HG02678 (cell line): ENCODE data around the gene RIC1.
"Not testable (repeated sequence)": the region's sequence is repeated elsewhere in the genome, so short reads cannot be mapped to it uniquely, and the experiment has no call there.

Source experiments
- ATAC-seq: cut with Tn5 transposase; IDR thresholded peaks from one replicate; pipeline ENCODE4 v1.9.1; 2021; ENCODE audit warnings: mild to moderate bottlenecking, moderate library complexity; ENCODE audit not compliant: unreplicated experiment

Gene RIC1

GRCh38 chr9:5628530-5629311 is at the start of gene RIC1:
TSS of gene RIC1 (plus strand) at chr9:5629107. CDS start at chr9:5629310, 203 bp downstream.
- ATAC-seq, result peak; percentile 60

GRCh38 chr9:5579881-5580280 is 49.0 kb upstream of the RIC1 start:
- no peak for ATAC-seq

- no peak for ATAC-seq
These were observed 48.3 kb upstream of the RIC1 start for GRCh38 chr9:5580650-5581049.

- not testable (repeated sequence) for ATAC-seq
These were observed 47.2 kb upstream of the RIC1 start for GRCh38 chr9:5581706-5582105.

- peak; percentile 53 for ATAC-seq
These were observed 46.1 kb upstream of the RIC1 start for GRCh38 chr9:5582835-5583195.

GRCh38 chr9:5586391-5586802 is 42.5 kb upstream of the RIC1 start:
- ATAC-seq, result peak; percentile 41

- no peak for ATAC-seq
These were observed 41.9 kb upstream of the RIC1 start for GRCh38 chr9:5587024-5587423.

GRCh38 chr9:5592231-5592630 is 36.7 kb upstream of the RIC1 start:
- ATAC-seq, result no peak

GRCh38 chr9:5592904-5593303 is 36.0 kb upstream of the RIC1 start:
- no peak for ATAC-seq

- peak; percentile 62 for ATAC-seq
These were observed 35.0 kb upstream of the RIC1 start for GRCh38 chr9:5593904-5594303.

- ATAC-seq, result no peak
These were observed 32.7 kb upstream of the RIC1 start for GRCh38 chr9:5596173-5596572.

GRCh38 chr9:5608298-5609225 is 20.3 kb upstream of the RIC1 start:
- ATAC-seq, result peak; percentile 66

GRCh38 chr9:5609226-5609596 is 19.7 kb upstream of the RIC1 start:
- ATAC-seq, result no peak

- ATAC-seq, result no peak
These were observed 18.4 kb upstream of the RIC1 start for GRCh38 chr9:5610491-5610890.

- no peak for ATAC-seq
These were observed 17.4 kb upstream of the RIC1 start for GRCh38 chr9:5611321-5612184.

- no peak for ATAC-seq
These were observed 16.7 kb upstream of the RIC1 start for GRCh38 chr9:5612185-5612530.

- ATAC-seq, result no peak
These were observed 14.7 kb upstream of the RIC1 start for GRCh38 chr9:5614192-5614591.

- no peak for ATAC-seq
These were observed 13.9 kb upstream of the RIC1 start for GRCh38 chr9:5614985-5615384.

GRCh38 chr9:5617749-5618148 is 11.2 kb upstream of the RIC1 start:
- peak; percentile 93 for ATAC-seq

- ATAC-seq, result no peak
These were observed 8.4 kb upstream of the RIC1 start for GRCh38 chr9:5620494-5620893.

GRCh38 chr9:5621327-5621726 is 7.6 kb upstream of the RIC1 start:
- ATAC-seq, result no peak
